CD4-positive, CD25-positive, alpha-beta regulatory T cell (primary cell): ENCODE results near the gene SLC9B1. TPM values are rescaled to one million over a fixed set of nuclear protein-coding genes. Genes with fewer than 3 reads are reported as not detected.
A peak's percentile ranks its signal among the peaks of the same experiment; 100 is the strongest.

Experiments
- ATAC-seq, 2 donors: fragments of 150-1000 bp; cut with Tn5 transposase; one replicate each; pipeline ENCODE4 v1.10.0; 2021; ENCODE audit warnings: low read depth in 2 of 2, moderate number of reproducible peaks in 2 of 2, moderate library complexity in 1 of 2
- DNase-seq, 3 donors: peaks; one replicate each; pipeline versions ENCODE4 v3.0.0 to v3.0.0-alpha.2; 2012 to 2022; ENCODE audit warnings: mixed read lengths in 1 of 3
- H3K27ac ChIP-seq: one replicate; pipeline ENCODE4 v1.7.0; 2013; ENCODE audit warnings: mild to moderate bottlenecking, low read length; ENCODE audit not compliant: insufficient read depth, poor library complexity, severe bottlenecking
- H3K27me3 ChIP-seq: one replicate; pipeline ENCODE4 v1.7.0; 2013; ENCODE audit warnings: low read length; ENCODE audit not compliant: control insufficient read depth, insufficient read depth
- H3K36me3 ChIP-seq: one replicate; pipeline ENCODE4 v1.7.0; 2013; ENCODE audit warnings: mild to moderate bottlenecking, low read length, moderate library complexity; ENCODE audit not compliant: control insufficient read depth, insufficient read depth
- H3K4me1 ChIP-seq: 2 replicates; pipeline ENCODE4 v1.7.0; 2013; ENCODE audit warnings: mild to moderate bottlenecking, low read length; ENCODE audit not compliant: insufficient read depth, control insufficient read depth, poor library complexity, severe bottlenecking
- H3K4me3 ChIP-seq: one replicate; pipeline ENCODE4 v1.7.0; 2013; ENCODE audit warnings: low read depth, mild to moderate bottlenecking, low read length, moderate library complexity
- H3K9me3 ChIP-seq, 2 experiments: 1 replicate in 1 of 2; 2 replicates in 1 of 2; pipeline ENCODE4 v1.7.0; 2013; ENCODE audit warnings: low read length in 2 of 2, mild to moderate bottlenecking in 1 of 2, moderate library complexity in 1 of 2; ENCODE audit not compliant: control insufficient read depth in 2 of 2
- H3K27ac Mint-ChIP-seq, 3 donors: one replicate each; pipeline ENCODE4 v1.8.0; 2020 to 2022; ENCODE audit warnings: mild to moderate bottlenecking in 3 of 3, mixed read lengths in 3 of 3, moderate library complexity in 2 of 3
- H3K27me3 Mint-ChIP-seq: one replicate; pipeline ENCODE4 v1.8.0; 2022; ENCODE audit warnings: mild to moderate bottlenecking, mixed read lengths
- H3K36me3 Mint-ChIP-seq: one replicate; pipeline ENCODE4 v1.8.0; 2020; ENCODE audit warnings: mixed read lengths
- H3K4me1 Mint-ChIP-seq, 4 donors: one replicate each; pipeline ENCODE4 v1.8.0; 2020 to 2022; ENCODE audit warnings: mixed read lengths in 4 of 4, mild to moderate bottlenecking in 1 of 4
- H3K4me3 Mint-ChIP-seq, 4 donors: one replicate each; pipeline ENCODE4 v1.8.0; 2020 to 2022; ENCODE audit warnings: mild to moderate bottlenecking in 4 of 4, mixed read lengths in 4 of 4, moderate library complexity in 3 of 4
- H3K9me3 Mint-ChIP-seq, 7 donors: one replicate each; pipeline ENCODE4 v1.8.0; 2020 to 2022; ENCODE audit warnings: mixed read lengths in 7 of 7, mild to moderate bottlenecking in 3 of 7, moderate library complexity in 2 of 7
- polyA plus RNA-seq, 4 donors: library from polyadenylated mRNA; unstranded; fragments of 300-500 nt; fragmentation: Illumina TruSeq; gene quantifications; one replicate each; pipeline ENCODE4 v1.2.3, GENCODE V29; 2021
- total RNA-seq: library from RNA; stranded (reverse); gene quantifications from one replicate; pipeline ENCODE4 v1.2.3, GENCODE V29; 2022

Gene SLC9B1
- total and polyA plus RNA-seq, 5 donors from 2014 or later = 1.7 to 2.7 (median 2.3) TPM

DNA sequence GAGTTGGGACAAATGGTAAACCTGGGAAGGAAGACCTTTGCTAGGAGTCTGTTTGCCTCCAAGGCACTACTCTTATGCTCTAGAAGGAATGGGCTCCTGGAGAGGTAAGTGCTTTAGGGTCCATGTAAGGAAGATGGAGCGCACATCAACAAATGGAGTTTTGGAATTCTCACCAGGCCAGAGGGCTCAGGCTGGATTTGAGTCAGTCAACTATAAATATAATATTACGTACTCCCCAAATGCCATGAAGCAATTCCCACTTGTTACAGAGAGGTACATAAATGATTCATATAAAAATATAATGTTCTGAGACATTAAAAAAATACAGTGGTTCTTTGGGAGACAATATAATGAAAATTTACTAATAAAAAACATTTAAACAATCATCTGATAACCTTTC, 1.6 kb upstream of the SLC9B1 start:
- peak overlapping the region in 1 of 3 donors; percentile 98 for H3K27ac Mint-ChIP-seq
- no peaks in the 10 kb centered on the region for H3K9me3 Mint-ChIP-seq

DNA sequence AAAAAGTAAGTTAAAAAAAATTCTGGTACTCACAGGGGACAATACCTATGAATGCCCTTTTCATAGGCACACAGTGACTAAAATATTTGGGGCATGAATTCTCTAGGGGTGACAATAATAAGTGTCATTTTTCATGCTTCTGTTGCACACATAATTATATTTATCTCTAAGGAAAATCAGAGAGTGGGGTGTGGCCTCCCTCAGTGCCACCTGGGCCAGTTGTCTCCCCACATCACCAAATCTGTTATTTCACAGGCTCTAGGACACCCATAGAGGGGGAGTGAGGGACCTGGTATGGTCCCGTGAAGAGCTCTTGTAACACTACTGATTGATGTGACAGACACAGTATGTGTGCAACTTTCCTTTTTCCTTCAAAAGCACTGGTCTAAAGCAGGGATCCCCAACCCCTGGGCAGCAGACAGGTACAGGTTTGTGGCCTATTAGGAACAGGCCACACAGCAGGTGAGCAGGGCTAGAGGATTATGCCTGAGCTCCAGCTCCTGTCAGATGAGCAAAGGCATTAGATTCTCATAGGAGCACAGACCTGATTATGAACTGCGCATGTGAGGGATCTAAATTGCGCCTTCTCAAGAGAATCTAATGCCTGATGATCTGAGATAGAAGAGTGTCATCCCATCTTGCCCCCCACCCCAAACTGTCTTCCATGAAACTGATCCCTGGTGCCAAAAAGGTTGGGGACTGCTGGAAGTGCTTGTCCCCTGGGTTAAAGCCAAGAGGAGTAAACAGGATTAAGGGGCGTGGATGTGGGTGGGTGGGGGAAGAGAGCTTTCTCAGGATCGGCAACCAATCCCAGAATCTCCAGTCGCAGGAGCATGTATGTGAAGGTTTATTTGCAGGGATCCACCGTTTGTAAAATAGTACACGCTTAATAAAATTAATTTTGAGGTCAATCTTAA, 856 bp downstream of the SLC9B1 start:
- Mint-ChIP-seq H3K4me3 (peak overlapping the region in 3 of 4 donors; percentile 90 to 92 (median 90)), H3K36me3 (no peaks in the 10 kb centered on the region), H3K9me3 (no peaks in the 10 kb centered on the region), H3K27me3 (no peaks in the 10 kb centered on the region), H3K4me1 (peaks cover 9 to 28% (median 12%) of the 10 kb centered on the region in 4 donors), H3K27ac (peak overlapping the region in 2 of 3 donors; percentile 97 to 98)
- H3K27me3 ChIP-seq = no peaks in the 10 kb centered on the region
- H3K9me3 ChIP-seq = no peaks in the 10 kb centered on the region
- peaks cover 16% of the 10 kb centered on the region for H3K4me1 ChIP-seq
- peak overlapping the region; percentile 86 for H3K4me3 ChIP-seq
- DNase-seq = peak in 1 of 3 donors; percentile 28
- no peaks in the 10 kb centered on the region for H3K36me3 ChIP-seq
- no peak for ATAC-seq
- H3K27ac ChIP-seq = peak overlapping the region; percentile 91

More for the DNA sequence above, 1.6 kb upstream of the SLC9B1 start:
- no peaks in the 10 kb centered on the region for H3K27me3 Mint-ChIP-seq
- H3K4me1 ChIP-seq = peaks cover 16% of the 10 kb centered on the region
- peaks cover 13% of the 10 kb centered on the region for H3K36me3 Mint-ChIP-seq
- no peaks in the 10 kb centered on the region for H3K27me3 ChIP-seq
- peaks cover 9 to 28% (median 13%) of the 10 kb centered on the region in 4 donors for H3K4me1 Mint-ChIP-seq
- DNase-seq = no peak
- no peak for ATAC-seq
- H3K36me3 ChIP-seq = peaks cover 3% of the 10 kb centered on the region
- no peak overlapping the region for H3K27ac ChIP-seq
- no peak overlapping the region for H3K4me3 ChIP-seq
- no peak overlapping the region for H3K4me3 Mint-ChIP-seq
- H3K9me3 ChIP-seq = no peaks in the 10 kb centered on the region

DNA sequence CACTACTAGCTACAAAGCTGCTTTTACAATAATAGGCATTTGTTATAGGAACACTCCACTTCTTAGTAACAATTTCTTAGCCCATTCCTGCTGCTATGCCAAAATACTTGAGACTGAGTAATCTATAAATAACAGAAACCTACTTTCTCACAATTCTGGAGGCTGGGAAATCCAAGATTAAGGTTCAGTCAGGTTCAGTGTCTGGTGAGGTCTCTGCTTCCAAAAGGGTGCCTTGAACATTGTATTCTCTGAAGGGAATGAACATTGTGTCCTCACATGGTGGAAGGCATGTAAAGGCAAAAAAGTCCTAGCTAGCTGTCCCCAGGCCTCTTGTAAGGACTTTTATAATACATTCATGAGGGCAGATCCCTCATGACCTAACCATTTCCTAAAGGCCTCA, 7.0 kb downstream of the SLC9B1 start:
- no peaks in the 10 kb centered on the region for H3K9me3 Mint-ChIP-seq
- no peaks in the 10 kb centered on the region for H3K27me3 ChIP-seq
- ATAC-seq = no peak

DNA sequence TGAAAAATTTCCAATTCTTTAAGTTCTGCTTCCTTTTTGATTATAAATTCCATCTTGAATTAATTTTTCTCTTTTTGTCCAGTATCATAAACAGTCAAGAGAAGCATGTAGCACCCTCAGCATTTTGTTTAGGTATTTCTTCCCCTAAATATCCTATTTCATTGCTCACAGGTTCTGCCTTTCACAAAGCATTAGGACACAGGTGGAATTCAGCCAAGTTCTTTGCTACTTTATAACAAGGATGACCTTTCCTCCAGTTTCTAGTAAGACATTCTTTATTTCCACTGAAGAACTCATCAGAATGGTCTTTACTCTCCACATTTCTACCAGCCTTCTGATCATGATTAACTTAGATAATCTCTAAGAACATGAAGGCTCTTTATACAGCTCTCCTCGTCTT, 7.4 kb downstream of the SLC9B1 start:
- no peaks in the 10 kb centered on the region for H3K36me3 Mint-ChIP-seq
- no peaks in the 10 kb centered on the region for H3K9me3 Mint-ChIP-seq
- no peaks in the 10 kb centered on the region for H3K27me3 Mint-ChIP-seq

More for the DNA sequence above, 7.0 kb downstream of the SLC9B1 start:
- no peak for DNase-seq
- H3K27ac Mint-ChIP-seq = no peak overlapping the region
- H3K4me1 ChIP-seq = no peaks in the 10 kb centered on the region
- H3K4me3 Mint-ChIP-seq = no peak overlapping the region
- no peaks in the 10 kb centered on the region for H3K27me3 Mint-ChIP-seq
- H3K36me3 ChIP-seq = no peaks in the 10 kb centered on the region
- peaks cover 0 to 2% (median 0%) of the 10 kb centered on the region in 4 donors for H3K4me1 Mint-ChIP-seq
- H3K9me3 ChIP-seq = no peaks in the 10 kb centered on the region
- no peak overlapping the region for H3K27ac ChIP-seq
- no peak overlapping the region for H3K4me3 ChIP-seq
- H3K36me3 Mint-ChIP-seq = no peaks in the 10 kb centered on the region

DNA sequence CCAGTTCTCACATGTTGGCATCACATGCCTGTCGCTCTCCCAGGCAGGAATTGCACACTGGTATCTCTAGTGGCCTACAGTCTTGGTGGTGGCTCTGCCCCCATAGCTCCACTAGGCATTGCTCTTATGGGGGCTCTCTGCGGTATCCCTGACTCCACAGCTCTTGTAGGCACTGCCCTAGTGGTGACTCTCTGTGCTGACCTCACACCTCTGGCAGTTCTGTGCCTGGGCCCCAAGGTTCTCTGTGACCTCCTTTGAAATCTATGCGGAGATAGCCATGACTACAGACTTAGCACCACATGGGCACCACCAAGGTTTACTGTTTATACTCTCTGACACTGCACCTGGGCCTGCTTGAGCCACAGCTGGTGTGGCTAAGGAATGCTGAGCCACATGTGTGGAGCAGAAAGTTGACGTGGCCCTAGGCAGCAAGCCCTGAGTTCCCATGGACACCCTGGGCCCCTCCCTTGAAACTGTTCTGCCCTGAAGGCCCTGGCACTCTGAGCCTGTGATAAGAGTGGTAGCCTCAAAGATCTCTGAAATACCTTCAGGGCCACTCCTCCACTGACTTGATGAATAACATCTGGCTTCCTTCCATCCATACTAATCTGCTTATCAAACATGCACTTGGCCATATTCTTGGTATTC, 8.0 kb downstream of the SLC9B1 start:
- H3K9me3 Mint-ChIP-seq = no peaks in the 10 kb centered on the region

More for the DNA sequence above, 7.4 kb downstream of the SLC9B1 start:
- H3K4me1 ChIP-seq = no peaks in the 10 kb centered on the region
- Mint-ChIP-seq H3K4me3 (no peak overlapping the region), H3K4me1 (peaks cover 0 to 2% (median 0%) of the 10 kb centered on the region in 4 donors), H3K27ac (peak overlapping the region in 1 of 3 donors; percentile 9)
- H3K9me3 ChIP-seq = no peaks in the 10 kb centered on the region
- H3K36me3 ChIP-seq = no peaks in the 10 kb centered on the region
- no peak overlapping the region for H3K27ac ChIP-seq
- no peaks in the 10 kb centered on the region for H3K27me3 ChIP-seq
- H3K4me3 ChIP-seq = no peak overlapping the region
- DNase-seq (no peak), ATAC-seq (no peak)

DNA sequence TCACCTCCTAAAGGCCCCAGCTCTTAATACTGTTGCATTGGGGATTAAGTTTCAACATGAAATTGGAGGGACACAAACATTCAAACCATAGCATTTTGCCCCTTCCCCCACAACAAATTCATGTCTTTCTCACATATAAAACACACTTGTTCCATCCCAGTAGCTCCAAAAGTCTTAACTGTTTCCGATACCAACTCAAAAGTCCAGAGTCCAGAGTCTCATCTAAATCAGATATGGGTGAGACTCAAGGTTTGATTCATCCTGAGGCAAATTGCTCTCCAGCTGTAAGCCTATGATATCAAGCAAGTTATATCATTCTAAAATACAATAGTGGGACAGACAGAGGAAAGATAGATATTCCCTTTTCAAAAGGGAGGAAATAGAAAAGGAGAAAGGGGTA, 8.7 kb downstream of the SLC9B1 start:
- H3K27me3 Mint-ChIP-seq = no peaks in the 10 kb centered on the region
- no peak overlapping the region for H3K4me3 Mint-ChIP-seq
- no peak overlapping the region for H3K27ac Mint-ChIP-seq
- DNase-seq (no peak), ATAC-seq (no peak)
- Histone ChIP-seq H3K27me3 (no peaks in the 10 kb centered on the region), H3K27ac (no peak overlapping the region), H3K4me1 (no peaks in the 10 kb centered on the region), H3K9me3 (no peaks in the 10 kb centered on the region), H3K4me3 (no peak overlapping the region), H3K36me3 (no peaks in the 10 kb centered on the region)
- H3K9me3 Mint-ChIP-seq = no peaks in the 10 kb centered on the region
- H3K4me1 Mint-ChIP-seq = peaks cover 0 to 2% (median 0%) of the 10 kb centered on the region in 4 donors
- H3K36me3 Mint-ChIP-seq = no peaks in the 10 kb centered on the region

More for the DNA sequence above, 8.0 kb downstream of the SLC9B1 start:
- Histone ChIP-seq H3K4me3 (no peak overlapping the region), H3K27me3 (no peaks in the 10 kb centered on the region), H3K4me1 (no peaks in the 10 kb centered on the region), H3K27ac (no peak overlapping the region), H3K9me3 (no peaks in the 10 kb centered on the region), H3K36me3 (no peaks in the 10 kb centered on the region)
- H3K27ac Mint-ChIP-seq = peak overlapping the region in 2 of 3 donors; percentile 9 to 15
- H3K4me3 Mint-ChIP-seq = no peak overlapping the region
- no peaks in the 10 kb centered on the region for H3K27me3 Mint-ChIP-seq
- ATAC-seq (no peak), DNase-seq (no peak)
- H3K4me1 Mint-ChIP-seq = peaks cover 0 to 2% (median 0%) of the 10 kb centered on the region in 4 donors
- no peaks in the 10 kb centered on the region for H3K36me3 Mint-ChIP-seq

DNA sequence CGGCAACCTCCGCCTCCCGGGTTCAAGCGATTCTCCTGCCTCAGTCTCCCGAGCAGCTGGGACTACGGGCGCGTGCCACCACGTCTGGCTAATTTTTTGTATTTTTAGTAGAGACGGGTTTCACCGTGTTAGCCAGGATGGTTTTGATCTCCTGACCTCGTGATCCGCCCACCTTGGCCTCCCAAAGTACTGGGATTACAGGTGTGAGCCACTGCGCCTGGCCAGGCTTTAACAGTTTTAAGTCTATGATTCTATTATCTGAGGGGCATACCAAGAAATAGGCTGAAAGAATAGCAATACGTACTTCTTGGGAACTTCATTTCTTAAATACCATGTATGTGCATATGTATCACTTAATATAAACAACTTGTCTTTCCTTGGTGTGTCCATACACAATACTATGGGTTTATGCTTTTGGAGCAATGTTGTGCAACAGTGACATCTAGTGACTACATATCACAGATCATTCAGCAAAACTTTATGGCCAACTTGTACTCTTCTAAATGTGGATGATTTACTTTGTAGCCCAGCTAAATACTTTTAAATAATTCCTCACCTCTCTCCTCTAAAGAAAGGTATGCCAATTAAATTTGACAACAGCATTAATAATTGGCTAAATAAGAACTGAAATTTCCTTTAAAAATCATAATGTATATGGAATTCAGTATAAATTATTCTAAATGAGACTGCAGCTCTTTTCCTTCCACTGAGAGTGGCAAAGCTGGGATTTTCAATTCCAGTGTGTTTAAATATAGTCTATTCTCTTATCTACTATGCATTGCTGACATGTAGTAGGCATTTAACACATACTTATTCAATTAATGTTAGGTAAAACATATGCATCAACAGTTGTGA, 10.4 kb downstream of the SLC9B1 start:
- H3K9me3 ChIP-seq = no peaks in the 10 kb centered on the region
- H3K4me1 Mint-ChIP-seq = peaks cover 0 to 2% (median 0%) of the 10 kb centered on the region in 4 donors
- H3K27ac ChIP-seq = no peak overlapping the region
- no peaks in the 10 kb centered on the region for H3K27me3 ChIP-seq
- ATAC-seq (peak; percentile 87), DNase-seq (peak in 2 of 3 donors; percentile 66 to 85)
- no peaks in the 10 kb centered on the region for H3K36me3 ChIP-seq
- no peak overlapping the region for H3K4me3 ChIP-seq
- no peak overlapping the region for H3K27ac Mint-ChIP-seq
- no peaks in the 10 kb centered on the region for H3K4me1 ChIP-seq
- no peaks in the 10 kb centered on the region for H3K9me3 Mint-ChIP-seq
- H3K36me3 Mint-ChIP-seq = no peaks in the 10 kb centered on the region
- no peak overlapping the region for H3K4me3 Mint-ChIP-seq
- H3K27me3 Mint-ChIP-seq = peaks cover 5% of the 10 kb centered on the region
